Measurements from ENCODE around the gene ARAP2.

ARAP2 gene

GRCh38 chr4:36123906-36124305 lies 120.4 kb downstream of the ARAP2 start:
- TF ChIP-seq CTCF (IDR thresholded peaks at IDR 0.05; ENCODE audit: low read depth, low read length), result no peak
- H3K4me3 ChIP-seq (ENCODE audit: low read depth, low read length), result no peak overlapping the region

GRCh38 chr4:36115312-36115711 lies 129.0 kb downstream of the ARAP2 start:
- no peak overlapping the region for H3K4me3 ChIP-seq (ENCODE audit: low read depth, low read length)
- no peak for TF ChIP-seq CTCF (IDR thresholded peaks at IDR 0.05; ENCODE audit: low read depth, low read length)

- no peak overlapping the region for H3K4me3 ChIP-seq (ENCODE audit: low read depth, low read length)
- no peak for TF ChIP-seq CTCF (IDR thresholded peaks at IDR 0.05; ENCODE audit: low read depth, low read length)
Observed at GRCh38 chr4:36111172-36111571, 133.1 kb downstream of the ARAP2 start.

GRCh38 chr4:36099509-36099908 lies 144.8 kb downstream of the ARAP2 start:
- TF ChIP-seq CTCF (IDR thresholded peaks at IDR 0.05; ENCODE audit: low read depth, low read length), result no peak
- H3K4me3 ChIP-seq (ENCODE audit: low read depth, low read length), result no peak overlapping the region

GRCh38 chr4:36094995-36095394 lies 149.3 kb downstream of the ARAP2 start:
- H3K4me3 ChIP-seq (ENCODE audit: low read depth, low read length), result no peak overlapping the region
- TF ChIP-seq CTCF (IDR thresholded peaks at IDR 0.05; ENCODE audit: low read depth, low read length), result no peak

GRCh38 chr4:36091997-36092396 lies 152.3 kb downstream of the ARAP2 start:
- no peak overlapping the region for H3K4me3 ChIP-seq (ENCODE audit: low read depth, low read length)
- TF ChIP-seq CTCF (IDR thresholded peaks at IDR 0.05; ENCODE audit: low read depth, low read length), result no peak

GRCh38 chr4:36088542-36088941 lies 155.8 kb downstream of the ARAP2 start:
- H3K4me3 ChIP-seq (ENCODE audit: low read depth, low read length), result no peak overlapping the region
- no peak for TF ChIP-seq CTCF (IDR thresholded peaks at IDR 0.05; ENCODE audit: low read depth, low read length)
